ENCODE data around the gene FUBP1.
"Not testable (repeated sequence)": the region's sequence is repeated elsewhere in the genome, so short reads cannot be mapped to it uniquely, and the experiment has no call there.

FUBP1 gene

GRCh38 chr1:77986810-77987209, 7.9 kb upstream of the FUBP1 start:
- DNase-seq = no peak

DNA sequence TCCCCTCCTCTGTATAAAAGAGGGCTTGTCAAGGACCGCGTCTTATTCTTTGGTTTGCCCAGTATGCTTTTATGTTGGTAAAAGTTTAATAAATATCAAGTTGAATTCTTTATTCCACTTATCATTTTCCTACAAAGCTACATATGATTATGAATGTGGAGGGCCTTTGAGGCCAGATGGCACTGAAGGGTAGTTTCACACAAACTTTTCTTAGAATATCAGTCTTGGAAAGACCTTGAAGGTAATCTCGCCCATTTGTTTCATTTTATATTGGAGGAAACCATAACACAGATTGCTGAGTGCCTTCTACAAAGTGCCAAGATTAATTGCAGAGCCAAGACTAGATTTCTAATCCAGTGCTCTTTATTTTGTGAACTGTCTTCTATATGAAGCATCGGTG, 5.8 kb upstream of the FUBP1 start:
- DNase-seq = no peak

DNA sequence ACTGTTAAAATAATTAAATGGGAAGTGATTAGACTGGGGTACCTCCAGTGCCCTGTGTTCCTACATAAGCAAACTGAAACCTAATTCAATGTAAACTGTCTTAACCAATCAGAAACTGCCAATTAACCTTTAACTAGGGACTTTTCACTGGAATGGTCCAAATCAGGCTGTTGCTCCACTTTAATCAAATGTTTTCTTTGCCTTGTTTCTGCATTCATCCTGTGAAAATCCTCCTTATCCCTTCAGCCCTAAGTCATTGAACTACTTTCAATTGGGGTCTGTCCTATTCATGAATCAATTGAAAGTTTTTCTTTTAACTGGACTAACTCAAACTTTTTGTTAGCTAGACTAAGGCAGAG, 5.1 kb upstream of the FUBP1 start:
- no peak for DNase-seq

DNA sequence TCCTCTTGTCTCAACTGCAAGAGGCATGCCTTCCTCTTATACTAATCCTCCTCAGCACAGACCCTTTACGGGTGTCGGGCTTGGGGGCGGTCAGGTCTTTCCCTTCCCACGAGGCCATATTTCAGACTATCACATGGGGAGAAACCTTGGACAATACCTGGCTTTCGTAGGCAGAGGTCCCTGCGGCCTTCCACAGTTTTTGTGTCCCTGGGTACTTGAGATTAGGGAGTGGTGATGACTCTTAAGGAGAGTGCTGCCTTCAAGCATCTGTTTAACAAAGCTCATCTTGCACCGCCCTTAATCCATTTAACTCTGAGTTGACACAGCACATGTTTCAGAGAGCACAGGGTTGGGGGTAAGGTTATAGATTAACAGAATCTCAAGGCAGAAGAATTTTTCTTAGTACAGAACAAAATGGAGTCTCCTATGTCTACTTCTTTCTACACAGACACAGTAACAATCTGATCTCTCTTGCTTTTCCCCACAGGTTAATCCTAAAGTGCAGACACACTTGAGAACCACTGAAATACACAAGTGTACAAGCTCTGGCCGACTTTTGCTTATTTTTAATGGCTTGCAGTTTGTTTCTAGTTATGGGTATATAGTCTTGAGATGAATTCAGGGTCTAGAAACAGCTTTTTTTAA, 4.6 kb upstream of the FUBP1 start:
- not testable (repeated sequence) for DNase-seq

DNA sequence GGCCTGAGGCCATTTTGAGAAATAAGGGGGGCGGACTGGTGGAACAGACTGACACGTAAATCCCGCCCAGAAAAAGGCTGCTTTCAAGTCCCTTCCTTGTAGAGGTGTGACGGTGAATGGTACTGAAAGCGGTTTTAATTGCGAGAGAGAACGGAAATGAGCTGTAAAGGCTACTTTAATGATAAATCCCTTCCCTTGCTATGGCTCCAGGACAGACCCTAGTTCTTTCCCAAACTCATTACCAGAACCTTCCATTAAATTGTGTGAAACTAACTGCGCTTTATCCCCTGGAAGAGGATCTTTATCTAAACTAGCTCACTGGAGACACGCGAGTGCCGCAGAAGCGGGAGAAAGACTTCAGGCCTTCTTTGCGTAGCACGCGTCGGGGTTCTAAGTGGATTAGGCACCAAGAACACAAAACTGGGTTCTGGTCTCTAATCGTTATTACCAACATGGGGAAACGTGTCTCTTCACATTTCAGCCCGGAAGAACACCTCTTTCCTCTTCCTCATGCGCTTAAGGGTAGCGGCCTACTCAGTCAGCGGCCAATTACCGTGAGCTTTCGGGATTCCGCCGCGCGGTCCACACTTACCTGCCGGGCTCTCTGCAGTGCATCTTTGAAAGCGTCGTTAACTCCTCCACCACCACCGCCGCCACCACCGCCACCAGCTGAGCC, 441 bp downstream of the FUBP1 start:
- DNase-seq = peak; percentile 96

DNA sequence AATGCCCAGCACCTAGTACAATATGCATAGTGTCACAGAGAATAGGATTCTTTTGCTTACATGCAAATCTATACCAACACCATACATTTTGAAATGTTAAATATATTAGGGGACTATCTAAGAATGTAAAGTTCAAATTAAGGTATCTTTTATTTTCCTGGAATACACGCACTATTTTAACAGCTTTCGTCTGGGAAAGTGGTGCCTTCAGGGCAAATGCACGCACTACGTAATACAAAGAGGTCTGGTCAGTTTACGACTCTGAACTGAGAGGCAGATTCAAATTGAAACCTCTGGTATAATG, 931 bp downstream of the FUBP1 start:
- no peak for DNase-seq

- no peak for DNase-seq
These were observed 2.3 kb downstream of the FUBP1 start for GRCh38 chr1:77976433-77977076.

DNA sequence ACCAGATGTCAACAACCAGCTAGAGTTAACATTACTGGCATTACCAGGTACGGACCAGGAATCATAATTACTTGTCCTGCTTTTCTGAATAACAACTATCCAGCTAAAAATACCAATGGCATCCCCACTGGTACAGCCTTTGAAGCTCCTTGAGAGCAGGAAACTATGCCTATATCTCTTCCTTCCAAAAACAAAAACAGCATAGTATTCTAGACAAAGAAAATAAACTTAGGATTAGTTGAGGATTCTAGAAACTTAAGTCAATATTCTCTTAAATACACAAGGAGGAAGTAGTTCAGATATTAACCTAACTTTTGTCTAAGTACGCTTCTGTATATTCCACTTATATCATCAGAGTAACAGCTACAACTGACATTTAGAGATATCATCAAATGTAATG, 3.0 kb downstream of the FUBP1 start:
- DNase-seq = no peak

DNA sequence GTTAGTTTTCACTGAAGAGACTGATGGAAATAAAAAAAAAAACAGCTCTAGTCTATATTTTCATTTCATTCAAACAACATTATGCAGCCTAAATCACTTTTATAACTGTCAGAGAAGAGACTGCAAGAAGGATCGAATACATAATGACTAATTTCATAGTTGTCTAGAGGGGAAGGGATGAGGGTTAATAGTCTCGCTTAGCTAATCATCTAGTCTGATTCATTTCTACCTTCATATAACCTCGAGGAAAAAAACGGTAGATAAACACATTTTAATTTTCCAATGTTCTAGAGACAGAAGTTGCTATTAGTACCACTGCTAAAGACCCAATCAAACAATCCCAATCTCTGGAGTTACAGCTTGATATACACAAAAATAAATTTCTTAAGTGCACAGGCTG, 3.5 kb downstream of the FUBP1 start:
- DNase-seq = no peak

DNA sequence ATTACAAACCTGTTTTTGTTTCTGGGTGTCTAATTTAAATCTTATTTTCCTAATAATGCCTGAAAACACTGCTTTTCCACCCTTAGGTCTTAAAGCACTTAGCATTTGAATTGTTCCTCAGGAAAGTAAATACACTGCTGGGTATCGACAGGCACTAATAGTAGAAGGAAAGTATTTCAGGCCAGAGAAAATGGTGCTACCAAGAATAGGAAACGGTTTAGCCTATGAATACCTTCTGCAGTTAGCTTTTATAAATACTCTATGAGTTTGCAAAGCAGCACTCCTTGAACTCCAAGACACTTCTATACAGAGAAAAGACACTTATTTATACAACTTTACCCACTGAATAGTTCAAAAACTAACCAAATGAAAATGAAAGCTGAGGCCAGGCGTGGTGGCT, 6.8 kb downstream of the FUBP1 start:
- no peak for DNase-seq

DNA sequence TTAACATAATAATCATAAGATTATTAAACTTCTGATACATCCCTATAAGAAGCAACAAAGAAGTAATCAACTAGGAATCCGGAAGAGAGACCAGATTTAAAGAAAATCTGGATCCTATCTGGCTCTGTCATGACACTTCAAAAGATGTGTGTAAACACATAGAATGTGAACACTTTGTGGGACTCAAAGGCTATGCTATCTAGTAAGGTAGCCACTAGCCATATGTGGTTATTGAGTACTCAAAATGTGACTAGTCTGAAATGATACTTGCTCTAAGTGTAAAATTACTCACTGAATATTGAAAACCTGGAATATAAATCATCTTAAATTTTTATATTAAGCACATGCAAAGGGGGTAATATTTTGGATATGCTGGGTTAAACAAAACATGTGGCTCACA, 8.7 kb downstream of the FUBP1 start:
- DNase-seq = no peak

- DNase-seq = no peak
These were observed 12.6 kb downstream of the FUBP1 start for GRCh38 chr1:77966291-77966690.

- DNase-seq = no peak
These were observed 17.5 kb downstream of the FUBP1 start for GRCh38 chr1:77961392-77961791.

GRCh38 chr1:77958850-77959249, 20.0 kb downstream of the FUBP1 start:
- DNase-seq = no peak

GRCh38 chr1:77958391-77958790, 20.5 kb downstream of the FUBP1 start:
- DNase-seq = no peak

GRCh38 chr1:77956464-77956863, 22.4 kb downstream of the FUBP1 start:
- DNase-seq = no peak

GRCh38 chr1:77955709-77956108, 23.2 kb downstream of the FUBP1 start:
- DNase-seq = no peak

- DNase-seq = no peak
These were observed 24.4 kb downstream of the FUBP1 start for GRCh38 chr1:77954521-77954920.

- no peak for DNase-seq
These were observed 25.0 kb downstream of the FUBP1 start for GRCh38 chr1:77953907-77954306.

DNA sequence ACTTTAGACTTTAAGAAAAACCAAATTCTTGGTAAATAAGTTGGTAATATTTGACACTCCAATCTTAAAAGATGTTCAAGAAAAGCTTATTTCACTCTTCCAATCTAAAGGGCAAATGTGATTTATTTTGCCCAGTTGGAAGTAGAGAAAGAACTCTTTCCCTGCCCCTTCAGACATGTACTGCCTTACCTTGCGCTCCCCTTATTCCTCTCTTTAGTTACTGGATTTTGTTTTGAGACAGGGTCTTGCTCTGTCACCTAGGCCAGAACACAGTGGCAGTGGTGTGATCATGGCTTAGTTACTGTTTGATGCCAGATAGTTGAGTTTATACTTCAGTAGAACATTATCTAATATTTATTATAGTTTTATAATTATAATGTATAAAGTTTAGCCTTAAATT, 27.5 kb downstream of the FUBP1 start:
- no peak for DNase-seq

- no peak for DNase-seq
These were observed 28.0 kb downstream of the FUBP1 start for GRCh38 chr1:77950873-77951272.

GRCh38 chr1:77948841-77949424, 29.9 kb downstream of the FUBP1 start:
- no peak for DNase-seq

GRCh38 chr1:77945345-77945744, 33.5 kb downstream of the FUBP1 start:
- DNase-seq = no peak

DNA sequence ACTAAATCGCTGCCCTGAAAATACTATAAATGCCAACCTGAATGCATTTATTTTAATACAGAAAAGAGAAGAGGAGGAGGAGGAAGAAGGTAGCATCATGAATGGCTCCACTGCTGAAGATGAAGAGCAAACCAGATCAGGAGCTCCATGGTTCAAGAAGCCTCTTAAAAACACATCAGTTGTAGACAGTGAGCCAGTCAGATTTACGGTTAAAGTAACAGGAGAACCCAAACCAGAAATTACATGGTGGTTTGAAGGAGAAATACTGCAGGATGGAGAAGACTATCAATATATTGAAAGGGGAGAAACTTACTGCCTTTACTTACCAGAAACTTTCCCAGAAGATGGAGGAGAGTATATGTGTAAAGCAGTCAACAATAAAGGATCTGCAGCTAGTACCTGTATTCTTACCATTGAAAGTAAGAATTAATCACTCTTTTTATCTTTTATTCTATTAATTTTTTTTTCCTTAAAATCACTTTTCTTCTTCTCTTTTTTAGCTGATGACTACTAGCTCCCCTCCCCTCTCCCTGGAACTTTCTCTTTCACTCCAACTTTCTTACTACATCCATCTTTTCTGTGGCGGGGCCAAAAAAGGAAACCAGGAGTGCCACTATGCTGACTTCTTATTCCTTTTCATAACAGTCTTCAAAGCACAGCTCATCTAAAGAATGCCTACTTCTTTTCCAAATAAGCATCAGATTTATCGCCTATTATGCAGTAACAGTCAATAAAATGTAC, 36.3 kb downstream of the FUBP1 start:
- DNase-seq = no peak

Measured in NCI-H2029 (cell line).